ENCODE results near the gene ZDHHC14.
"Not testable (repeated sequence)": the region's sequence is repeated elsewhere in the genome, so short reads cannot be mapped to it uniquely, and the experiment has no call there.

ZDHHC14 gene

DNA sequence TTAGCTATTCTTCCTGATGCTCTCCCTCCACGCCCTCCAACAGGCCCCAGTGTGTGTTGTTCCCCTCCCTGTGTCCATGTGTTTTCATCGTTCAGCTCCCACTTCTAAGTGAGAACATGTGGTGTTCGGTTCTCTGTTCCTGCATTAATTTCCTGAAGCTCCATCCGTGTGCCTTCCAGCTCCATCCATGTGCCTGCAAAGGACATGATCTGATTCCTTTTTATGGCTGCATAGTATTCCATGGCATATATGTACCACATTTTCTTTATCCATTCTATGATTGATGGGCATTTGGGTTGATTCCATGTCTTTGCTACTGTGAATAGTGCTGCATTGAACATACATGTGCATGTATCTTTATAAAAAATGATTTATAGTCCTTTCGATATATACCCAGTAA is 27.4 kb downstream of the ZDHHC14 start:
- not testable (repeated sequence) for DNase-seq

DNA sequence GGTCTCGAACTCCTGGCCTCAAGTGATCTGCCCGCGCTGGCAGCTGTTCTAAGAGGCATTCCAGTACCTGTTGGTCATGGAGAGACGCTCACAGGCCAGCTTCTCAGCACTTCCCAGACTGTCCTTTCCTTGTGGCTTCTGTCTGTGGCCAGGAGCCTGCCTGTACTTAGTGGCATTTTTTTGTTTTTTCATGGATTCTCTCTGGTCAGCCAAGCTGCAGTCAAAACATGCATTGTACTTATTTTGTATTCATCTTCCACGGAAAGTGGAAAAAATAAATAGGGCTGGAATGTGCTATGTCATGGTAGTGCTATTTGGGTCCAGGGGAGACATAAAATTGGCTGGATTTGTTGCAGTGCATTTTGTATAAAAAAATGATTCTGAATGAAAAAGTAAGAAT is 29.1 kb downstream of the ZDHHC14 start:
- DNase-seq, result no peak

DNA sequence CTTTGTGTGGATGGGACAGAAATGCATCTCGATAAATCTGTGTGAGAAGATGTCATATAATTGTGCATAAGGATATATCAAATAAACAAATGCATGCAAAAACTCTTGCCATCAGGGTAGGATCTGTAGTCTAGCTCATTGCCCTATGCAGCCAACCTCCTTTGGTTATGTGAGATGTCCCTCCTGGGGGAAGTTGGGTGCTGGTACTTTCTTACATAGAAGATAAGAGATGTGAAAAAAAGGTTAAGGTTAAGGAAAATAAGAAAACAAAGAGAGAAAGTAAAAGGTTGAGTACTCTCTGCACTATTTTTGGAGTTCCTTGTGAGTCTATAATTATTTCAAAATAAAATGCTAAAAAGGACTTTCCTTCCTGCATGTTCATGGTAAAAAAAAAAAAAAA is 30.4 kb downstream of the ZDHHC14 start:
- DNase-seq, result no peak

DNA sequence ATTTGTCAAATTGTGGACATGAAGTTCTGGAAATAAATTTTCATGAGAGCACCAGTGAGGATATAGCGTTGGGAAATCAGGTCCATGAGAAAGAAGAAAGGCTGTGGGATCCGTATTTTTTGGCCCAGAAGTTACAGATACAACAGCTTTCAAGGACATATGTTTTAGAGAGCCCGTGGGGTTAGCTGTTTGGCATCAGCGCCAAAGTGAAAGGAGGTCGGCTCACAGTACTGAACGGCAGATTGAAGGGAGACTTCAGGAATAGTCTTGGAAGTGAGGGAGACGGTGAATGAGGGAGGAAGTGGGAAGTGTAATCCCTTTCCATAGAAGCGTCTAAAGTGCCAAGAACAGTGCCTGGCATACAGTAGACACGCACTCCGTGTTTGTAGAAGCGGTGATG is 31.8 kb downstream of the ZDHHC14 start:
- no peak for DNase-seq

DNA sequence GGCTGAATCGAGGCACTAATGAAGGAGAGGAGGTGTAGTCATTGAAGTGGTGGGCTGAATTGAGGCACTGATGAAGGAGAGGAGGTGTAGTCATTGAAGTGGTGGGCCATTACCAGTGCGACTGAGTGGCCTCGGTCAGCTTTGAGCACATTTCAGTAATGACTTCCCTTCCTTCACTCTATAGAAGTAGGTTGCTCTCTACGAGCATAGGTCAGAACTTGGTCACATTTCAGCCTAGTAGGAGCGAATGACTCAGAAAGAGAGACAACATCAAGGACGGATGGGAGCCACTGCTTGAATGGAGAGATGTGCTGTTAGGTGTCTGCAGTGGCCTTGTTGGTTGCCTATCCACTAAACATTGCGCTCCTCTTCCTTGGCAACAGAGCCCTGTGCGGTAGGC is 39.5 kb downstream of the ZDHHC14 start:
- DNase-seq, result no peak

DNA sequence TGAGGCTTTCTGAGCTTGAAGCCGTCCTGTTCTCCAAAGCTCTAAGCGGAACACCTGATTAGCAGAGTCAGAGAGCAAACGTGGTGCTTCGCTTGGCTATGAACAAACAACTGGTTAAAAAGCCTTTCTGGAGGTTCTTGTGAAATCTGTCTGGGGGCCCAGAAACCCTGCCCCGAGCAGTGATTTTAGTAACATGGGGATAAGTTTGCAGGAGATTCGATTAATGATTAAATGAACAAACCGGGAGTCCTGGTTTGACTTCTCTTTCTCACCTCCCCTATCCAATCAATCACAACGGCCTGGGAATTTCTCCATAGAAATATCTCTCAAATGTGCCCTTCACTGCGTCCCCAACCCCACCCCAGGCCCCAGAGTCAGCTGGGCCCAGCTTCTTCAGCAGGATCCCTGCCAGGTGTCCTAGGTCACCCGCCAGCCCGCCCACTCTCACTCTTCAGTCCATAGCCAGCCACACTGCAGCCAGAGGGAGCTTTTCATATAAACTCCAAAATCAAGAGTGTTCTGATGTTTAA is 43.6 kb downstream of the ZDHHC14 start:
- DNase-seq, result no peak

DNA sequence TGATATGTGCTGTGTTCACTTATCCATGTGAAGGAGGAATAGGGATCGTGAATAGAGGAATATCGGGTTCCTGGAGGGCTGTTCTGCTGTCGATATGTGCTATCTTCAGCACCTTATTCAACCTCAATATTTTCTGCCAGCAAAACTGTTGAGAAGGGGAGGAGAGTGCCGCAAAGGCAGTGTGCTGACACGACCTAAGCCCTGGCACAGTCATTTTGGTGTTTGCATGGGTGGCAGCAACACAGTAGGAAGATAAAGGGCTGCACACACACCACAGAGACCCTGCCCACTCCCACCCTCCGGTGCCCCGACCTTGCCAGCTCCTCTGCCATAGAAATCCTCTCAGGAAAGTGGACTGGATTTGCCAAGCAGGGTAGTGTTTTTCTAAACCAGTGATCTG is 47.0 kb downstream of the ZDHHC14 start:
- DNase-seq, result no peak

DNA sequence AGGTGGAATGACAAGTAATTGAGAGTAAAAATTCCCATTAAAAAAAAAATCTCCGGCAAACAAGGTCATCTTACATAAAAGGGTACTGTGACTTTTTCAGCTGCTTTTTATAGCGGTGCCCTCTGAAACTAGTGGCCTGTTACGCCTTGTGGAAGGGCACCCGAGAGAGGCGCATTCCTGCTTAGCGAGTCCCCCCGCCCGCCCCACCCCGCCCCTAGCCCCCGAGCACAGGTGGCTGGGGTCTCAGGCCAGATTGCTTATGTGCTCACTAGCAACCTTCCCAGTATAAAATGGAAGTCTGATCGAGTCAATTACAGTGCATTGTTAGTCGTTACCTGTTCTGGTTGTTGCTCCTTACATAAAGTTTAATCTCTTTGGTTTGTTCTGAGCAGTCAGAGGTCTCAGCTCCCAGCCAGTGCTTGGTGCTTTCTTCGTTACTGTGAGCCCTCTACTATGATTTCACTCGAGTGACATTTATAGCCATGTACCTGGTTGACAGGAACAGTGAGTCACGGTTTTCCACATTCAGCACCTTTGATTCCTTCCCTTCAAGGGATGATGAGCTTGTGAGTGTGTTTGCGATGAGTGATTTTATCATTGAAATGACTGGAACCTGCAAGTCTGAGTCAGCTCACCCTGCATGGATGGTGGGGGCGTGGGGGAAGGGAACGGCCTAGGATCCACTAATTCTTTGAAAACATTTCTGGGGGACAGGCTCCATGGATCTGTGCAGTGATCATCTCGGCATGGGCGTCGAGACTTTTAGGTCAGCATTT is 47.6 kb downstream of the ZDHHC14 start:
- no peak for DNase-seq

DNA sequence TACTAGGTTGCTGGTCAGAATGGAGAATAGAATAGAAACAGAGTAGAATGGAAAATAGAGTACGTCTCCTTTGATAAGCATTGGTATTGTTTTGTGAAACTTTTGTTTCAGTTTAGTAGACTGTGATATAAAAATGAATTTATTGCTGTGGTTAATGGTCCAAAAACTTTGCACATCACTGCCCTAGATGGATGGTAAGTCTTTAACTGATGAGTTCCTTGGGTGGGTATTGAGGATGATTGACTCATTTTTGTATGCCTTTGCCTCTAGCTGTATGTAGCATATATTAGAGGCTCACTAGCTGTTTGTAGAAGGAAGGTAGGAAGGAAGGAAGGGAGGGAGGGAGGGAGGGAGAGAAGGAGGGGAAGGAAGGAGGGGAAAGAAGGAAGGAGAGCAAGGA is 48.3 kb downstream of the ZDHHC14 start:
- no peak for DNase-seq

DNA sequence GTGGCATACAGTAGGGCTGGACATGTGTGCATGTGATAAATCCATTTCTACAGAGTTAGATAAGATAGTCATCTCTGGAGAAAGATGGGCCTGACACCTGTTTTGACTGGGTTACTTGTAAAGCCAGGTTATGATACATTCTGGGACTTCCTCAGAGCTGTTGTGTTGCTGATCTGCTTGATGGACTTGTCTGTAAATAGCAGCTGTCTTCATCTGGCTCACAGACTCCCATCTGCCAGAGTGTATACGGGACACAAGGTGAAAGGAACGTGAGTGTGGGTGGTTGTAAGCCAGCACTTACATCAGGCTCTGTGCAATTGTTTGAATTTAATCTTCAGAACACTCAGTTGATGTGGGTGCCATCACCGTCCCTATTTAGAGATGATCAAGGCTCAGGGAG is 49.8 kb downstream of the ZDHHC14 start:
- peak; percentile 16 for DNase-seq

DNA sequence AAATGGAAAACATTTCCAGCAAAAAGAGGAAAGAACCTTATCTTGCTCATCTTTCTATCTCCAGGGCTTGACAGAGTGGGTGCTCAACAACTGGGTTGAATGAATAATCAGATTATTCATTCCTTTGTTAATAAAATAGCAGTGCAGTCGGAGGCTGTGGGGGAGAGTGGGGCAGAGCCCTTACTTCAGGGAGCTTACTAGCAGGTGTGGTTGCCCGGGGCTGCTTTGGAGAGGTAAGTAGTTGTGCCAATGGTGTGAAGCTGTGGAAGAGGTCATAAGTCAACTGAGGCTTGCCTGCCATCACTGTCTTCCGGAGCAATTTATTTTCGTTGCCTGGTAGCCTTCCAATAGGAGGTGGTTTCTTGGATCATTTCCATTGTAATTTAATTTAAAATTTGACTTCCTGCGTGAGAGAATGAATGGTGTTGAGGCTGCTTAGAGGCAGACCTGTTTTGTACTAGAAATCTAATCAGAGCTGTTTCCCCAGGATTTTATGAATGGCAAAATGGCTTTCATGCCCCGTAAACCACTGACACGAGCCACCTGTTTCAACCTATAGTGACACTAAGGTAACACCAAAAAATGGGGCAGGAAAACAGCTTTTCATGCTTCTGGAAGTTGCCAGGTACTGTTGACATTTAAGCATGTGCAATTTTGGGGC is 51.4 kb downstream of the ZDHHC14 start:
- DNase-seq, result no peak

DNA sequence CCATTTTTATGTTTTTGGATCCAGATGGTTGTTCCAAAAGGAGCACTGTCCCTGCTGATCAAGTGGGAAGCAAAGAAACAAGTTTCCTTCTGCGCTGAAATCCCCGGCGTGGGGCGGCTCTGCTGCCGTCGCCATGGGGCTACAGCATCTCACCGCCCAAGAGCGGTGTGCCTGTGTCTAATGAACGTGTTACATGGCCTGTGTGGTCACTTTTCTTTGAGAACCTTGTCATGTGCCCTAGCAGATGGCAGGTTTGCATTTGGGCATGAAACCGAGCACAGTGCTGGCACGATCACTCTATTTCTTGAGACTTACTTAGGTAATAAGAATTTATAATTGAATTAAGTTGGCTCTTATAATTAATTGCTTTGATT is 51.9 kb downstream of the ZDHHC14 start:
- no peak for DNase-seq

DNA sequence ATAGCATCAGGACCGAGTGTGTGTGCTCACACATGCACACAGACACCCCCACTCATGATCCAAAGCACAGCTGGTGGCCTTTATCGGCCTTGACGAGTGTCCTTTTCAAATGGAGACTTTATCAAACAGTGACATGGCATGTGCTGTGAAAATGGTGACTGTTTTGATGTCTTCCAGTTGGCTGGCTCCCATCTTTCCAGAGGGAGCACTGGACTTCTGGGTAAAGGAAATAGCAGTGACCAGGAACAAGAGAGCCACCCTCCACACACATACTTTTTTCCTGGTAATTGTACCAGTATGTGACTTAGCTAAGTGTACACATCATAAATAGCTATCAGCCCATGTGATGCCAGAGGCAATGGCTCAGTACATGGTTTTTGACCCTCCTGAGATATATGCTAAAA is 52.7 kb downstream of the ZDHHC14 start:
- no peak for DNase-seq

DNA sequence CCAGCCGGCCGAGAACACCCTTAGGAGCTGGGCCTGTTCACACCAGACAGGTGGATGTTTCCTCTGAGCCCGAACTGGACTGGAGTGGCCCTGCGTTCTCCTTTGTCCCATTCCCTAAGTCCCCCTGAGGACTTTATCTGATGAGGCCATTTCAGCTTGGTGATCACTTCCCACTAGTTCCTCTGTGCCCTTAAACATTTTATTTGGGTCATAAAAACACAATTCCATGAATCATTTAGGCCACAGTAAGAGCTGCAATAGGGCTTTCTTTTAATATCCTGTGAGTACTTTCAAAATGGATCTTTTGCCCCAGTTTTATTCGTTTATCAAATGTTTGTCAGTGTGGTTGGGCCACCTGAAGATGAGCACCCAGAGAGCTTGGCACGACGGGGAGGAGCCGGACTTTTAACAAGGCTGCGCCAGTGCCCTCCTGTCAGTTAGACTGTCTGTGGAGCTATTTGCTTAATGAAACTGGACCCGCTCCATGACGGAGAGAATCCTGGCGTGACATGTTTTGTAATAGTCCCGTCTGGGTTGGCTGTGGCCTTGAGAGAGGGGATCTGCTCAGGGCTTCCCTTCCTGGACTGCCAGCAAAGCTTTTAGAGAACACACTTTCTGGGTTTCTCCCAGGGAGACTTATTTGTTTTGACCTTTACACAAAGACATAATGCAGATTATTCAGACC is 53.5 kb downstream of the ZDHHC14 start:
- no peak for DNase-seq

DNA sequence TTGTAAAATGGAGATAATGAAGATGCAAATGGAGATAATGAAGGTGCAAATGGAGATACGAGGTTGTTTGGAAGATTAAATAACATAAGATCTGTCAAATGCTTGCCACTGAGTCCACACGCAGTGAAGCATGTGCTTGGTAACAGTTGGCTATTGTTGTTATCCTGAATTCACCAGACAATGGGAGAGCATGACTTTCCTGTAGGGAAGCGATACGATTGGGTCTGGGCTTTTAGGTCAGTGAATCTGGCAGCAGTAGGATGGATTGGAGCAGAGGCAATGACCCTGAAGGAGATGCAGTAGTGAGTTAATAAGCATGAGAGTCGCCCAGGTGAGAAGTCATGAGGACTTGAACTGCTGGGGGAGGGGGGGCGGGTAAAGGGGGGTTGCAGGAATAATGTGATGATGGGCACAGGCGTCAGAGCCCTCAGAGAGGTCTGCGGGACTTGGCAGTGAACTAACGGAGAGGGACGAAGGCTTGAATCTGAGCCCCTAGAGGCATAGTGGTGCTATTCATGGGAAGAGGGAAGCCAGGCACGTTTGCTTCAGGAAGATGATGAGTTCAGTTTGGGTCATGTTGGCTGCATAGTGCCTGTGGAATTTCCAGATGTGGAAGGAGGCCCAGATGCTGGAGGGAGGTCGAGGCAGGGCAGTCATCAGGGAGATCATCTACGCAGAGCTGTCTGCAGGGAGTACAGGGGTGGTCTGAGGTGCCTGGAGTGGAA is 55.4 kb downstream of the ZDHHC14 start:
- no peak for DNase-seq

DNA sequence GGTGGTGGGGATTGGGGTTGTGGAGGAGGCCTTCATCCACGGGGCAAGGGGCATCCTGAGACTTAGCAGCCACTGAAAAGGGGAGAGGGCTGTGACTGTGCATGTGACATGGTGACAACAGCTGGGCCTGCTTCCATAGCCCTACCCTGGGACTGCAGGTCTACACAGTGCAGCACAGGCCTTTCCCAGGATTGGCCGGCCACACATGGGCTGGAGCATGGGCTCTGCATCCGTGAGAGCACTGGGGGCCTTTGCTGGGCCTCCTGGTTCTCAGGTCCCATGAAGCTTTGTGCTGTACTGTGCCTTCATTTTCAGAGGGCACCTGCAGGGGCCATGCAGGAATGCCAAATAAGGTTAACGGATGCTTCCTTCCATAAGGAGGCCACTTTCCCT is 56.0 kb downstream of the ZDHHC14 start:
- DNase-seq, result no peak

DNA sequence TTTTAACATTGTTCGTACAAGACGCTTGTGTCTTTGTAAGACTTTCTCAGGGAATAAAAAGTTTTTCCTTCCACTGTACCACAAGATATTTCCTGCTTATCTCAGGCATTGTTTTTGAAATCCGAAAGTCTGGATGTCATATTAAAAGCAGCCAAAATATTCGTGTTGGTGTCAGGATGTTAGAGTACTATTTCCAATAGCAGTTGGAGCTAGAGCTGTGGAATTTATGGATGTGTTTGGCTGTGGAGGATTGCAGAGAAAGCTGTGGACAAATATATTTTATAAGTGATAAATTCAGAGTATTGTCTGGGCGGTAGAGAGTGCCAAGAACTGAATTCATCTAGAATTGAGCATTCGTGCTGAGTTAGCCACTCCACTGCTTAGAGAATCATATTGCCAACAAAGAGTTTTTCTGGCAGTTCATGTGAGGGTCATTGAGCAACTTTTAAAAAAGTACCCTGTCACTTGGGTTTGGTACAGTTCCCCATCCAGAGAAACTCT is 57.7 kb downstream of the ZDHHC14 start:
- no peak for DNase-seq

DNA sequence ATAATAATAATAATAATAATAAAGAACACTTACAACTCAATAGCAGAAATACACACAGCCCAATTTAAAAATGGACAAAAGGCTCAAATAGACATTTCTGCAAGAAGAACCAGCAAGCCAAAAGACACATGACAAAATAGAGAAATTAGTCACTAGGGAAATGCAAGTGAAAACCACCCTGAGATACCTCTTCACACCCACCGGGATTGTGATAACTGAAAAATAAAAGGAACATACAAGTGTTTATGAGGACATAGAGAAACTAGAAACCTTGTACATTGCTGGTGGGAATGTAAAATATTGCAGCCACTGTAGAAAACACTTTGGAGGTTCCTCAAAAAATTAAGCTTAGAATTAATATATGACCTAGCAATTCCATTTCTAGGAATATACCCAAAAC is 59.2 kb downstream of the ZDHHC14 start:
- no peak for DNase-seq

DNA sequence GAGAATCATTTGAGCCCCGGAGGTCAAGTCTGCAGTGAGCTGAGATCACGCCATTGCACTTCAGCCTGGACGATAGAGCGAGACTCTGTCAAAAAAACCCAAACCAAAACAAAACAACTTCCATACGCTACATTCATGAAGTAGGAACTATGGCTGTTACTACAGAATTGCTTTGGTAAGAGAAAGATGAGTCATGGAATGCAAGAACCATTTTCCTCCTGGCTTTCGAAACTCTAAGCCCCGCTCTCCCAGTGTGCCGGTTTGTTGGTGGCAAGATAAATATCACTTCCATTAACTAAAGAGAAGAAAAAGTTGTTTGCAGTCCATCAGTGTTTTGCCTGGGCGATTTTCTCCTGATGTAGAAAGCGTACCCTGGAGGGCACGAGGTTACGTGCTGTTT is 61.3 kb downstream of the ZDHHC14 start:
- no peak for DNase-seq

DNA sequence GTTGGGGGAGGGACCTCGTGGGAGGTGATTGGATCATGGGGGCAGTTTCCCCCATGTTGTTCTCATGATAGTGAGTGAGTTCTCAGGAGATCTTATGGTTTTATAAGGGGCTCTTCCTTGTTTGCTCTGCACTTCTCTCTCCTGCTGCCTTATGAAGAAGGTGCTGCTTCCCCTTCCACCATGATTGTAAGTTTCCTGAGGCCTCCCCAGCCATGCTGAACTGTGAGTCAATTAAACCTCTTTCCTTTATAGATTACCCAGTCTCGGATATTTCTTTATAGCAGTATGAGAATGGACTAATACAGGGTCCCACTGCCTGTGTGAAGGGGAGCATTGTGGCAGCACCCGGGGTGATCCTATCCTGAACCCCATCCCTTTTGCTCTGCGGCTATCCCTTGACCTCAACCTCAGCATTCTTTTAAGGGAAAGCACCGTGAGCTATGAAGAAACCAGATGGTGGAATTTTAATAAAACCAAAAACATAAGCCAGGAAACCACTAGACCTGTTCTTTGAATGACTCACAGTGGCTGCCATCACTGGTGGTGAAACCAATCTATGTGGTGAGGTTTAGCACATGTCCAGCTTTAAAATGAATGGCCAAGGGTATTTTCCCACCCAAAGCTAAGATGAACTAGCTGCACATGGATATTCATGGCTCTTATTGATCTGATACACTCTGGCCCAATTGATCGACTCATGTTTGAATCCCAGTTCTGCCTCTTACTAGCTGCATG is 62.2 kb downstream of the ZDHHC14 start:
- no peak for DNase-seq

DNA sequence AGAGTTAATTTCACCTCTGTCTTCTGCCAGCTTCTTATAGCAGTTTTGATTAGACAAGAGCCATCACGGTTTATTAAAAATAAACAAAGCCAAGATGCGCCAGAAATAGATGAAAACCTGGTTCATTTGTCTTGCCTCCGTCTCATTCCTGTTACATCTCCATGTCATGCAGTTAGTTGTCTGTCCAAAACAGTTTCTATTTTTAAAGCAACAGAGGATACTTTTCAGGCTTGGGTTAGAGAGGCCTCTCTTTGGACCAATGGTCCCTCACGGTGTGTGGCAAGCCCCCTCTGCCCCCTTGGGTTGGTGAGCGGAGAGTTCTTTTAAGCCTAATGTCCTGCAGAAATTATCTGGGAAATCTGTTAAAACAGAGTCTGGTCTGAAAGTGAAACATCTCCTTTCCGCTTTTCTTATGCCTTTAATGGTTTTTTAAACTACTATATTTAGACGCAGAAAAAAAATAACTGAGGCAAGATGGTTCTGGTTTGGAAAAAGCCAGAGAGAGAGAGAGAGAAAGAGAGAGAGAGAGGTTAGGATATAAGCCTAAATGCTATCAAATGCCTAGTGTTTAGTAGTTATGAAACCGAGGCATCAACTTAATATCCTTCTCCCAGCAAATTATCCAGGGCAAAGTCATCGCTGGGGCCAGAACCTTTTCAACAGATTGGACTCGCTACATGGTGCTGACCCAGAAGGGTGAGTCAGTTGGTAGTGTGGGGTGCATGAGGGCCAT is 64.5 kb downstream of the ZDHHC14 start:
- no peak for DNase-seq

DNA sequence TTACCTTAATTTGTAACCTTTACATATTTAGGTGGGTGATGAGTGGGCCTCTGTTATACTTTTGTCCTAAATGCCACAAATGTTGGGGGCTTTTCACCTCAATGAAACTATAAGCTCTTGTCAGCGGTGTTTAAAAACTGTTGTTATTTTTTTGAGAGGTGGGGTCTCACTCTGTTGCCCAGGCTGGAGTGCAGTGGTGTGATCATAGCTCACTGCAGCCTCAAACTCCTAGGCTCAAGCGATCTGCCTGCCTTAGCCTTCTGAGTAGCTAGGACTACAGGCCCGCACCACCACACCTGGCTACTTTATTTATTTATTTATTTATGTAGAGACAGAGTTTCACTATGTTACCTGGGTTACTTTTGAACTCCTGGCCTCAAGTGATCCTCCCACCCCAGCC is 66.7 kb downstream of the ZDHHC14 start:
- DNase-seq, result no peak

Measured in NCI-H2171 (cell line).